Mesenchymal stem cell (in vitro differentiated cells and primary cell): ENCODE data around the gene REPIN1.
A peak's percentile ranks its signal among the peaks of the same experiment; 100 is the strongest.

Experiments
- DNase-seq: peaks from one replicate; pipeline ENCODE4 v3.0.0-alpha.2; 2013
- H2AFZ ChIP-seq: one replicate; pipeline ENCODE4 v1.6.1; 2013; ENCODE audit warnings: low read depth, mild to moderate bottlenecking, control low read depth, inconsistent platforms, low read length, moderate library complexity
- H2AK5ac ChIP-seq: 2 replicates; pipeline ENCODE4 v1.6.1; 2013; ENCODE audit warnings: low read length, moderate library complexity, mild to moderate bottlenecking, inconsistent platforms; ENCODE audit not compliant: severe bottlenecking
- H2BK120ac ChIP-seq: one replicate; pipeline ENCODE4 v1.6.1; 2013; ENCODE audit warnings: low read depth, mild to moderate bottlenecking, inconsistent platforms, low read length, moderate library complexity
- H2BK12ac ChIP-seq, 2 experiments: one replicate each; pipeline ENCODE4 v1.6.1; 2013; ENCODE audit warnings: inconsistent platforms in 2 of 2, low read length in 2 of 2, mild to moderate bottlenecking in 2 of 2, moderate library complexity in 2 of 2, control low read depth in 1 of 2
- H2BK15ac ChIP-seq: one replicate; pipeline ENCODE4 v1.6.1; 2013; ENCODE audit warnings: mild to moderate bottlenecking, low read depth, inconsistent platforms; ENCODE audit not compliant: poor library complexity, severe bottlenecking
- H2BK5ac ChIP-seq: 2 replicates; pipeline ENCODE4 v1.6.1; 2013; ENCODE audit warnings: low read depth, mild to moderate bottlenecking, low read length, control low read depth, inconsistent platforms; ENCODE audit not compliant: poor library complexity, severe bottlenecking
- H3K14ac ChIP-seq, 2 experiments: one replicate each; pipeline ENCODE4 v1.6.1; 2013; ENCODE audit warnings: inconsistent platforms in 2 of 2, low read length in 2 of 2, control low read depth in 1 of 2, mild to moderate bottlenecking in 1 of 2, moderate library complexity in 1 of 2
- H3K18ac ChIP-seq, 2 experiments: one replicate each; pipeline ENCODE4 v1.6.1; 2013; ENCODE audit warnings: inconsistent platforms in 2 of 2, low read length in 2 of 2, control low read depth in 1 of 2, low read depth in 1 of 2, mild to moderate bottlenecking in 1 of 2
- H3K23ac ChIP-seq, 2 experiments: one replicate each; pipeline ENCODE4 v1.6.1; 2013; ENCODE audit warnings: inconsistent platforms in 2 of 2, low read length in 2 of 2, mild to moderate bottlenecking in 2 of 2, moderate library complexity in 2 of 2, control low read depth in 1 of 2
- H3K27ac ChIP-seq: 2 replicates; pipeline ENCODE4 v1.5.1; 2013; ENCODE audit warnings: mild to moderate bottlenecking, moderate library complexity, low read length, control low read depth, inconsistent platforms; ENCODE audit not compliant: poor library complexity, severe bottlenecking
- H3K27me3 ChIP-seq, 2 experiments: 2 replicates each; pipeline versions ENCODE4 v1.6.1 to v1.7.0; 2013; ENCODE audit warnings: low read length in 2 of 2, mild to moderate bottlenecking in 2 of 2, moderate library complexity in 2 of 2, control low read depth in 1 of 2, inconsistent platforms in 1 of 2; ENCODE audit not compliant: control insufficient read depth in 1 of 2, insufficient read depth in 1 of 2
- H3K36me3 ChIP-seq, 2 experiments: 2 replicates each; pipeline versions ENCODE4 v1.6.1 to v1.7.0; 2013; ENCODE audit warnings: low read length in 2 of 2, control low read depth in 1 of 2, inconsistent platforms in 1 of 2, low read depth in 1 of 2, mild to moderate bottlenecking in 1 of 2; ENCODE audit not compliant: insufficient read depth in 2 of 2, control insufficient read depth in 1 of 2
- H3K4ac ChIP-seq, 2 experiments: one replicate each; pipeline ENCODE4 v1.6.1; 2013; ENCODE audit warnings: inconsistent platforms in 2 of 2, low read length in 2 of 2, mild to moderate bottlenecking in 2 of 2, moderate library complexity in 2 of 2, control low read depth in 1 of 2, low read depth in 1 of 2
- H3K4me1 ChIP-seq: 2 replicates; pipeline ENCODE4 v1.6.1; 2013; ENCODE audit warnings: low read depth, low read length, control low read depth; ENCODE audit not compliant: control insufficient read depth, insufficient read depth
- H3K4me2 ChIP-seq: 2 replicates; pipeline ENCODE4 v1.6.1; 2013; ENCODE audit warnings: low read length, mild to moderate bottlenecking, inconsistent platforms; ENCODE audit not compliant: poor library complexity, severe bottlenecking
- H3K4me3 ChIP-seq, 2 experiments: 2 replicates each; pipeline versions ENCODE4 v1.5.1 to v1.7.0; 2013; ENCODE audit warnings: low read length in 2 of 2, mild to moderate bottlenecking in 2 of 2, control low read depth in 1 of 2, low read depth in 1 of 2; ENCODE audit not compliant: insufficient read depth in 1 of 2
- H3K79me1 ChIP-seq: replicated peaks from 2 replicates; pipeline ENCODE4 v1.6.1; 2013; ENCODE audit warnings: mild to moderate bottlenecking, control low read depth, low read length, inconsistent platforms; ENCODE audit not compliant: poor library complexity, severe bottlenecking
- H3K9ac ChIP-seq: 2 replicates; pipeline ENCODE4 v1.7.0; 2013; ENCODE audit warnings: mild to moderate bottlenecking, low read length, moderate library complexity
- H3K9me3 ChIP-seq: 2 replicates; pipeline ENCODE4 v1.7.0; 2013; ENCODE audit warnings: mild to moderate bottlenecking, low read length; ENCODE audit not compliant: control insufficient read depth
- H4K8ac ChIP-seq: one replicate; pipeline ENCODE4 v1.6.1; 2013; ENCODE audit warnings: inconsistent platforms, mild to moderate bottlenecking, low read length, moderate library complexity
- H4K91ac ChIP-seq: one replicate; pipeline ENCODE4 v1.6.1; 2013; ENCODE audit warnings: mild to moderate bottlenecking, low read length, inconsistent platforms
- WGBS: methylation state at CpG from one replicate; pipeline ENCODE4 v1.1.7; 2013; ENCODE audit warnings: mixed read lengths; 5-methylcytosine and 5-hydroxymethylcytosine counted together

REPIN1 gene

GRCh38 chr7:150371131-150371995 lies 2.7 kb downstream of the REPIN1 start:
- Histone ChIP-seq H2BK12ac (peak overlapping the region; percentile 45 to 61), H3K14ac (peak overlapping the region in 1 of 2 experiments; percentile 76), H4K8ac (peak overlapping the region; percentile 72), H4K91ac (peak overlapping the region; percentile 64), H3K18ac (peak overlapping the region in 1 of 2 experiments; percentile 18), H3K27me3 (no peaks in the 10 kb centered on the region), H3K36me3 (peaks cover 22 to 41% of the 10 kb centered on the region in 2 experiments), H3K9me3 (no peaks in the 10 kb centered on the region), H3K79me1 (peaks cover 37% of the 10 kb centered on the region), H3K9ac (peak overlapping the region; percentile 90), H3K4me3 (no peak overlapping the region), H2BK120ac (no peak overlapping the region), H3K27ac (peak overlapping the region; percentile 37), H3K23ac (peak overlapping the region in 1 of 2 experiments; percentile 40), H2BK5ac (no peak overlapping the region), H3K4me2 (no peak overlapping the region), H2BK15ac (peak overlapping the region; percentile 19), H2AFZ (no peak overlapping the region), H2AK5ac (peak overlapping the region; percentile 4), H3K4me1 (peaks cover 32% of the 10 kb centered on the region), H3K4ac (no peak overlapping the region)
- WGBS: 98% methylated on average over 45 of the region's 48 CpGs
- DNase-seq: no peak

- Histone ChIP-seq H3K9me3 (no peaks in the 10 kb centered on the region), H3K23ac (no peak overlapping the region), H3K4me2 (no peak overlapping the region), H2AFZ (no peak overlapping the region), H3K4ac (no peak overlapping the region), H2BK15ac (peak overlapping the region; percentile 19), H2BK5ac (no peak overlapping the region), H4K8ac (no peak overlapping the region), H3K18ac (no peak overlapping the region), H3K9ac (no peak overlapping the region), H2BK12ac (no peak overlapping the region), H2BK120ac (no peak overlapping the region), H2AK5ac (no peak overlapping the region), H4K91ac (no peak overlapping the region), H3K27ac (no peak overlapping the region), H3K27me3 (no peaks in the 10 kb centered on the region), H3K79me1 (peaks cover 41% of the 10 kb centered on the region), H3K4me3 (no peak overlapping the region), H3K14ac (no peak overlapping the region), H3K4me1 (peaks cover 37% of the 10 kb centered on the region), H3K36me3 (peaks cover 22 to 41% of the 10 kb centered on the region in 2 experiments)
- WGBS: 99% methylated on average over 26 of the region's 30 CpGs
- DNase-seq: no peak
These were observed 3.3 kb downstream of the REPIN1 start for GRCh38 chr7:150371996-150372270.

- no peak for DNase-seq
- H2AK5ac ChIP-seq: no peak overlapping the region
- peaks cover 22 to 41% of the 10 kb centered on the region in 2 experiments for H3K36me3 ChIP-seq
- WGBS: 98% methylated on average over 68 of the region's 79 CpGs
- H2BK15ac ChIP-seq: no peak overlapping the region
- no peak overlapping the region for H2AFZ ChIP-seq
- H4K8ac ChIP-seq: no peak overlapping the region
- H3K27ac ChIP-seq: no peak overlapping the region
- no peaks in the 10 kb centered on the region for H3K9me3 ChIP-seq
- H2BK12ac ChIP-seq: no peak overlapping the region
- no peak overlapping the region for H4K91ac ChIP-seq
- no peak overlapping the region for H3K4me3 ChIP-seq
- no peak overlapping the region for H2BK120ac ChIP-seq
- peaks cover 41% of the 10 kb centered on the region for H3K79me1 ChIP-seq
- no peak overlapping the region for H3K23ac ChIP-seq
- H2BK5ac ChIP-seq: no peak overlapping the region
- H3K4ac ChIP-seq: no peak overlapping the region
- H3K9ac ChIP-seq: no peak overlapping the region
- H3K14ac ChIP-seq: no peak overlapping the region
- no peak overlapping the region for H3K18ac ChIP-seq
- H3K4me2 ChIP-seq: no peak overlapping the region
- no peaks in the 10 kb centered on the region for H3K27me3 ChIP-seq
- peaks cover 38% of the 10 kb centered on the region for H3K4me1 ChIP-seq
These were observed 3.8 kb downstream of the REPIN1 start for GRCh38 chr7:150372271-150373048.
